Colonic mucosa (tissue), 4 donors: Measurements from ENCODE around the gene MICALL1. TPM values are rescaled to one million over a fixed set of nuclear protein-coding genes. Genes with fewer than 3 reads are reported as not detected.

Source experiments
- DNase-seq: peaks from one replicate; pipeline ENCODE4 v3.0.0-alpha.2; 2020
- H3K27ac ChIP-seq: fragments of 200-600 bp; one replicate; pipeline ENCODE4 v1.8.0; 2021
- H3K27me3 ChIP-seq: fragments of 200-600 bp; one replicate; pipeline ENCODE4 v1.8.0; 2021
- H3K36me3 ChIP-seq: fragments of 200-600 bp; one replicate; pipeline ENCODE4 v1.8.0; 2021
- H3K4me1 ChIP-seq: fragments of 200-600 bp; one replicate; pipeline ENCODE4 v1.8.0; 2021; ENCODE audit warnings: mild to moderate bottlenecking
- H3K4me3 ChIP-seq: fragments of 200-600 bp; one replicate; pipeline ENCODE4 v1.8.0; 2021
- H3K9ac ChIP-seq, 2 donors: one replicate each; pipeline ENCODE4 v1.7.0; 2013; ENCODE audit warnings: control low read depth in 2 of 2, low read depth in 2 of 2, low read length in 2 of 2
- H3K9me3 ChIP-seq: fragments of 200-600 bp; one replicate; pipeline ENCODE4 v1.8.0; 2021
- CTCF ChIP-seq: fragments of 200-600 bp; IDR thresholded peaks from one replicate; pipeline ENCODE4 v1.8.0; 2022; ENCODE audit warnings: antibody characterized with exemption, mild to moderate bottlenecking
- intact Hi-C: fragments of 100-400 bp; cut with DNase I; formaldehyde crosslinking; loops from one replicate; pipeline ENCODE4 v1.14.1; 2022
- total RNA-seq, 2 donors: library from RNA; stranded (reverse); fragmentation: NEBNext Ultra II Directional in 1 of 2; extraction: Animal tissue kit (Norgen Biotek cat#: 25700) in 1 of 2; gene quantifications; one replicate each; pipeline ENCODE4 v1.2.1, GENCODE V29; 2021
- donor health status: healthy.
- donor health status: DM: no; HTN: no; CAD: no.
- donor health status: DM: no; HTN: no; CAD: no.

MICALL1 gene
- total RNA-seq, 2 donors from 2014 or later, result 27.3 TPM

GRCh38 chr22:37968452-37969251 is 62.6 kb downstream of the MICALL1 start:
- Histone ChIP-seq H3K27me3 (no peaks in the 10 kb centered on the region), H3K36me3 (no peaks in the 10 kb centered on the region), H3K27ac (no peak overlapping the region), H3K4me1 (no peaks in the 10 kb centered on the region), H3K9me3 (no peaks in the 10 kb centered on the region), H3K9ac (no peak overlapping the region), H3K4me3 (no peak overlapping the region)
- no peak for DNase-seq
- intact Hi-C loops, result no loop called here
- TF ChIP-seq CTCF, result no peak

- Histone ChIP-seq H3K36me3 (no peaks in the 10 kb centered on the region), H3K4me1 (no peaks in the 10 kb centered on the region), H3K27ac (no peak overlapping the region), H3K27me3 (no peaks in the 10 kb centered on the region), H3K9ac (no peak overlapping the region), H3K4me3 (no peak overlapping the region), H3K9me3 (no peaks in the 10 kb centered on the region)
- DNase-seq, result no peak
- intact Hi-C loops, result no loop called here
- no peak for TF ChIP-seq CTCF
Measured at GRCh38 chr22:37970864-37971263, 64.8 kb downstream of the MICALL1 start.

- no peak overlapping the region for H3K27ac ChIP-seq
- no peaks in the 10 kb centered on the region for H3K36me3 ChIP-seq
- intact Hi-C loops, result no loop called here
Measured at GRCh38 chr22:37971475-37972434, 65.7 kb downstream of the MICALL1 start.

GRCh38 chr22:37972527-37972926 is 66.4 kb downstream of the MICALL1 start:
- no peak for TF ChIP-seq CTCF
- no peak overlapping the region for H3K4me3 ChIP-seq
- no peaks in the 10 kb centered on the region for H3K36me3 ChIP-seq
- H3K9me3 ChIP-seq, result no peaks in the 10 kb centered on the region
- no peak overlapping the region for H3K27ac ChIP-seq
- no peaks in the 10 kb centered on the region for H3K4me1 ChIP-seq
- intact Hi-C loops, result no loop called here
- H3K27me3 ChIP-seq, result no peaks in the 10 kb centered on the region
- no peak overlapping the region for H3K9ac ChIP-seq
- DNase-seq, result no peak

More at GRCh38 chr22:37971475-37972434, 65.7 kb downstream of the MICALL1 start:
- Histone ChIP-seq H3K4me3 (no peak overlapping the region), H3K9ac (no peak overlapping the region), H3K4me1 (no peaks in the 10 kb centered on the region), H3K27me3 (no peaks in the 10 kb centered on the region), H3K9me3 (no peaks in the 10 kb centered on the region)
- no peak for DNase-seq
- TF ChIP-seq CTCF, result no peak

- no peak overlapping the region for H3K9ac ChIP-seq
- H3K36me3 ChIP-seq, result no peaks in the 10 kb centered on the region
- H3K4me1 ChIP-seq, result no peaks in the 10 kb centered on the region
- TF ChIP-seq CTCF, result no peak
- no peak overlapping the region for H3K4me3 ChIP-seq
- H3K27me3 ChIP-seq, result no peaks in the 10 kb centered on the region
- intact Hi-C loops, result no loop called here
- H3K27ac ChIP-seq, result no peak overlapping the region
- DNase-seq, result no peak
- no peaks in the 10 kb centered on the region for H3K9me3 ChIP-seq
Measured at GRCh38 chr22:37973271-37974170, 67.4 kb downstream of the MICALL1 start.
